H9 (cell line): ENCODE data around the gene TMEM114. TPM values are rescaled to one million over a fixed set of nuclear protein-coding genes. Genes with fewer than 3 reads are reported as not detected.

Source experiments
- DNase-seq: peaks from one replicate; pipeline ENCODE4 v3.0.0-alpha.2; 2017
- H2AFZ ChIP-seq: one replicate; pipeline ENCODE4 v1.6.1; 2013; ENCODE audit warnings: mild to moderate bottlenecking, low read length, control low read depth, moderate library complexity
- H2AK5ac ChIP-seq: 2 replicates; pipeline ENCODE4 v1.6.1; 2013; ENCODE audit warnings: low read length, control low read depth, mixed read lengths; ENCODE audit not compliant: insufficient read length
- H2BK120ac ChIP-seq: one replicate; pipeline ENCODE4 v1.6.1; 2013; ENCODE audit warnings: low read depth, mild to moderate bottlenecking, low read length, control low read depth, inconsistent platforms; ENCODE audit not compliant: poor library complexity, severe bottlenecking
- H2BK12ac ChIP-seq: 2 replicates; pipeline ENCODE4 v1.6.1; 2013; ENCODE audit warnings: low read length, control low read depth, mixed read lengths, low read depth; ENCODE audit not compliant: insufficient read length
- H2BK15ac ChIP-seq: 2 replicates; pipeline ENCODE4 v1.6.1; 2013; ENCODE audit warnings: low read depth, low read length, control low read depth
- H2BK20ac ChIP-seq: one replicate; pipeline ENCODE4 v1.6.1; 2013; ENCODE audit warnings: low read depth, mild to moderate bottlenecking, low read length, control low read depth, inconsistent platforms; ENCODE audit not compliant: poor library complexity, severe bottlenecking
- H2BK5ac ChIP-seq: 2 replicates; pipeline ENCODE4 v1.6.1; 2013; ENCODE audit warnings: low read length, control low read depth, mixed read lengths; ENCODE audit not compliant: insufficient read length
- H3K14ac ChIP-seq: 2 replicates; pipeline ENCODE4 v1.6.1; 2013; ENCODE audit warnings: low read length, control low read depth; ENCODE audit not compliant: insufficient read depth
- H3K18ac ChIP-seq: 2 replicates; pipeline ENCODE4 v1.6.1; 2013; ENCODE audit warnings: low read depth, mild to moderate bottlenecking, mixed read lengths, low read length, control low read depth; ENCODE audit not compliant: insufficient read length
- H3K23ac ChIP-seq: 2 replicates; pipeline ENCODE4 v1.6.1; 2013; ENCODE audit warnings: low read length, control low read depth, mixed read lengths, low read depth; ENCODE audit not compliant: insufficient read length
- H3K23me2 ChIP-seq: 2 replicates; pipeline ENCODE4 v1.6.1; 2013; ENCODE audit warnings: low read depth, mild to moderate bottlenecking, mixed read lengths, low read length, control low read depth; ENCODE audit not compliant: insufficient read length, poor library complexity, severe bottlenecking
- H3K27ac ChIP-seq: 2 replicates; pipeline ENCODE4 v1.5.1; 2013; ENCODE audit warnings: low read length, control low read depth, mixed read lengths, low read depth; ENCODE audit not compliant: insufficient read length
- H3K27me3 ChIP-seq: 2 replicates; pipeline ENCODE4 v1.6.1; 2013; ENCODE audit warnings: low read length, control low read depth, inconsistent platforms; ENCODE audit not compliant: insufficient read depth
- H3K4ac ChIP-seq: 2 replicates; pipeline ENCODE4 v1.6.1; 2013; ENCODE audit warnings: low read depth, mild to moderate bottlenecking, control low read depth, inconsistent platforms, low read length, moderate library complexity
- H3K4me1 ChIP-seq: 2 replicates; pipeline ENCODE4 v1.6.1; 2013; ENCODE audit warnings: low read length, control low read depth, inconsistent platforms; ENCODE audit not compliant: insufficient read depth
- H3K4me2 ChIP-seq: 2 replicates; pipeline ENCODE4 v1.6.1; 2013; ENCODE audit warnings: low read length, control low read depth, mixed read lengths; ENCODE audit not compliant: insufficient read length, insufficient read depth
- H3K56ac ChIP-seq: 2 replicates; pipeline ENCODE4 v1.6.1; 2013; ENCODE audit warnings: low read depth, mild to moderate bottlenecking, mixed read lengths, low read length, control low read depth; ENCODE audit not compliant: insufficient read length
- H3K79me1 ChIP-seq: 2 replicates; pipeline ENCODE4 v1.6.1; 2013; ENCODE audit warnings: low read depth, mild to moderate bottlenecking, moderate library complexity, low read length, control low read depth, inconsistent platforms; ENCODE audit not compliant: insufficient read depth, poor library complexity, severe bottlenecking
- H3K79me2 ChIP-seq: 2 replicates; pipeline ENCODE4 v1.6.1; 2013; ENCODE audit warnings: low read length, control low read depth, inconsistent platforms; ENCODE audit not compliant: insufficient read depth
- H3K9ac ChIP-seq: 2 replicates; pipeline ENCODE4 v1.6.1; 2013; ENCODE audit warnings: low read length, control low read depth, mixed read lengths; ENCODE audit not compliant: insufficient read length; ENCODE audit errors: extremely low read depth
- H3K9me3 ChIP-seq: one replicate; pipeline ENCODE4 v1.6.1; 2013; ENCODE audit warnings: low read depth, low read length, inconsistent platforms; ENCODE audit not compliant: control insufficient read depth
- H3T11ph ChIP-seq: one replicate; pipeline ENCODE4 v1.6.1; 2013; ENCODE audit warnings: mild to moderate bottlenecking, low read length, control low read depth, inconsistent platforms
- H4K20me1 ChIP-seq: one replicate; pipeline ENCODE4 v1.6.1; 2013; ENCODE audit not compliant: control insufficient read depth, insufficient read length, insufficient read depth
- H4K5ac ChIP-seq: 2 replicates; pipeline ENCODE4 v1.6.1; 2013; ENCODE audit warnings: low read depth, mild to moderate bottlenecking, mixed read lengths, low read length, control low read depth; ENCODE audit not compliant: insufficient read length
- H4K8ac ChIP-seq: replicated peaks from 2 replicates; pipeline ENCODE4 v1.6.1; 2013; ENCODE audit warnings: low read length, control low read depth, mixed read lengths, low read depth; ENCODE audit not compliant: insufficient read length
- H4K91ac ChIP-seq: 2 replicates; pipeline ENCODE4 v1.6.1; 2013; ENCODE audit warnings: low read depth, mild to moderate bottlenecking, moderate library complexity, mixed read lengths, low read length, control low read depth; ENCODE audit not compliant: insufficient read length
- H3K27ac Mint-ChIP-seq, 3 experiments: 2 replicates in 2 of 3; 3 replicates in 1 of 3; pipeline ENCODE4 v1.8.0; 2020 to 2021; ENCODE audit warnings: mixed read lengths in 3 of 3, mild to moderate bottlenecking in 1 of 3, moderate library complexity in 1 of 3
- H3K27me3 Mint-ChIP-seq: 2 replicates; pipeline ENCODE4 v1.8.0; 2021; ENCODE audit warnings: low read depth, mild to moderate bottlenecking, moderate library complexity, mixed read lengths
- H3K36me3 Mint-ChIP-seq, 3 experiments: 2 replicates in 2 of 3; 3 replicates in 1 of 3; pipeline ENCODE4 v1.8.0; 2020 to 2021; ENCODE audit warnings: low read depth in 3 of 3, mixed read lengths in 3 of 3; ENCODE audit not compliant: insufficient read depth in 1 of 3
- H3K4me1 Mint-ChIP-seq, 2 experiments: 2 replicates each; pipeline ENCODE4 v1.8.0; 2020; ENCODE audit warnings: mixed read lengths in 2 of 2
- H3K4me3 Mint-ChIP-seq, 2 experiments: 2 replicates in 1 of 2; 3 replicates in 1 of 2; pipeline ENCODE4 v1.8.0; 2020 to 2021; ENCODE audit warnings: mild to moderate bottlenecking in 2 of 2, mixed read lengths in 2 of 2, moderate library complexity in 1 of 2
- H3K9me3 Mint-ChIP-seq, 2 experiments: 2 replicates in 1 of 2; 3 replicates in 1 of 2; pipeline ENCODE4 v1.8.0; 2020; ENCODE audit warnings: mild to moderate bottlenecking in 2 of 2, mixed read lengths in 2 of 2, moderate library complexity in 1 of 2
- CTCF ChIP-seq: fragments of 200-600 bp; sonication (generic); conservative IDR thresholded peaks from 3 replicates; pipeline ENCODE4 v1.8.0; 2021; ENCODE audit warnings: antibody characterized with exemption, mild to moderate bottlenecking
- WGBS: extraction: QIAGEN DNeasy Blood & Tissue Kit; methylation state at CpG from one replicate; pipeline ENCODE4 v1.1.7; 2013; ENCODE audit warnings: missing lambda C conversion rate, low lambda C conversion rate, mixed read lengths; ENCODE audit not compliant: insufficient read length; ENCODE audit errors: extremely low coverage; 5-methylcytosine and 5-hydroxymethylcytosine counted together
- total RNA-seq: library from RNA; stranded (reverse); gene quantifications from 2 replicates; pipeline ENCODE4 v1.2.1, GENCODE V29; 2021

Gene TMEM114
- total RNA-seq, 1 experiment from 2014 or later = 0.33 TPM

GRCh38 chr16:8541868-8542267, 48.4 kb downstream of the TMEM114 start:
- H3K4ac ChIP-seq = no peak overlapping the region
- H3K4me1 Mint-ChIP-seq = no peaks in the 10 kb centered on the region
- H3K27me3 ChIP-seq = no peaks in the 10 kb centered on the region
- H2AK5ac ChIP-seq = no peak overlapping the region
- no peak overlapping the region for H4K91ac ChIP-seq
- H3K14ac ChIP-seq = no peak overlapping the region
- WGBS = no CpG with 5 or more reads among the region's 4 CpGs
- H3K4me1 ChIP-seq = no peaks in the 10 kb centered on the region
- no peak overlapping the region for H3K56ac ChIP-seq
- H2BK5ac ChIP-seq = no peak overlapping the region
- H3K79me1 ChIP-seq = no peaks in the 10 kb centered on the region
- H4K8ac ChIP-seq = no peak overlapping the region
- H3K23me2 ChIP-seq = no peaks in the 10 kb centered on the region
- no peaks in the 10 kb centered on the region for H3K79me2 ChIP-seq
- H2BK20ac ChIP-seq = no peak overlapping the region
- H3K4me2 ChIP-seq = no peak overlapping the region
- no peaks in the 10 kb centered on the region for H3K9me3 Mint-ChIP-seq
- H3K36me3 Mint-ChIP-seq = no peaks in the 10 kb centered on the region
- no peak overlapping the region for H3K27ac Mint-ChIP-seq
- H3T11ph ChIP-seq = no peak overlapping the region
- DNase-seq = no peak
- no peak overlapping the region for H3K18ac ChIP-seq
- H3K9me3 ChIP-seq = no peaks in the 10 kb centered on the region
- H2AFZ ChIP-seq = no peak overlapping the region
- H3K4me3 Mint-ChIP-seq = no peak overlapping the region
- H2BK120ac ChIP-seq = no peak overlapping the region
- no peak overlapping the region for H3K27ac ChIP-seq
- H3K23ac ChIP-seq = no peak overlapping the region
- no peak overlapping the region for H3K9ac ChIP-seq
- no peak for TF ChIP-seq CTCF
- no peak overlapping the region for H2BK12ac ChIP-seq
- H3K27me3 Mint-ChIP-seq = peaks cover 46% of the 10 kb centered on the region
- H2BK15ac ChIP-seq = no peak overlapping the region
- H4K5ac ChIP-seq = no peak overlapping the region
- H4K20me1 ChIP-seq = no peaks in the 10 kb centered on the region
